Bronchial epithelial cell (primary cell): ENCODE data around the gene FBXW4. TPM values are rescaled to one million over a fixed set of nuclear protein-coding genes. Genes with fewer than 3 reads are reported as not detected.

Source experiments
- DNase-seq: peaks from one replicate; pipeline ENCODE4 v3.0.0-alpha.2; 2010; ENCODE audit warnings: low read depth
- FAIRE-seq: peaks from 2 replicates; lab custom pipeline; 2011; peaks lifted over from hg19 to GRCh38; lab: Jason Lieb, UNC
- H3K27me3 ChIP-seq: 2 replicates; pipeline ENCODE4 v1.5.1; 2011; ENCODE audit warnings: low read length; ENCODE audit not compliant: control insufficient read depth, insufficient read depth
- H3K36me3 ChIP-seq: 2 replicates; pipeline ENCODE4 v1.5.1; 2011; ENCODE audit warnings: low read length; ENCODE audit not compliant: control insufficient read depth, insufficient read depth
- H3K4me3 ChIP-seq: 2 replicates; pipeline ENCODE4 v1.5.1; 2011; ENCODE audit warnings: mild to moderate bottlenecking, low read depth, low read length, control low read depth
- CTCF ChIP-seq: IDR thresholded peaks from 2 replicates; pipeline ENCODE4 v1.5.1; 2011; ENCODE audit warnings: mild to moderate bottlenecking, moderate library complexity, low read length, control low read depth, inconsistent platforms; ENCODE audit not compliant: insufficient read depth, severe bottlenecking
- total RNA-seq: library from RNA; depleted of rRNA; stranded (reverse); fragments of >200 nt; gene quantifications from 2 replicates; pipeline ENCODE4 v1.2.1, GENCODE V29; 2014

FBXW4 gene
- total RNA-seq, 1 donor from 2014 or later, result 49.5 TPM

GRCh38 chr10:101576211-101576863 lies 118.6 kb downstream of the FBXW4 start:
- H3K27me3 ChIP-seq, result no peaks in the 10 kb centered on the region
- TF ChIP-seq CTCF, result no peak
- no peak for FAIRE-seq
- DNase-seq, result peak; percentile 42
- H3K4me3 ChIP-seq, result no peak overlapping the region
- peaks cover 3% of the 10 kb centered on the region for H3K36me3 ChIP-seq

- TF ChIP-seq CTCF, result no peak
- H3K27me3 ChIP-seq, result no peaks in the 10 kb centered on the region
- H3K4me3 ChIP-seq, result no peak overlapping the region
- H3K36me3 ChIP-seq, result peaks cover 3% of the 10 kb centered on the region
- peak; percentile 58 for FAIRE-seq
- no peak for DNase-seq
These were observed 119.3 kb downstream of the FBXW4 start for GRCh38 chr10:101575580-101576210.

GRCh38 chr10:101575091-101575490 lies 119.9 kb downstream of the FBXW4 start:
- TF ChIP-seq CTCF, result no peak
- FAIRE-seq, result no peak

GRCh38 chr10:101573885-101574753 lies 120.9 kb downstream of the FBXW4 start:
- FAIRE-seq (no peak), DNase-seq (no peak)
- Histone ChIP-seq H3K4me3 (no peak overlapping the region), H3K36me3 (no peaks in the 10 kb centered on the region), H3K27me3 (peaks cover 3% of the 10 kb centered on the region)
- TF ChIP-seq CTCF, result no peak

More at GRCh38 chr10:101575091-101575490, 119.9 kb downstream of the FBXW4 start:
- no peak for DNase-seq
- no peak overlapping the region for H3K4me3 ChIP-seq
- H3K36me3 ChIP-seq, result no peaks in the 10 kb centered on the region
- H3K27me3 ChIP-seq, result no peaks in the 10 kb centered on the region

GRCh38 chr10:101572785-101573184 lies 122.2 kb downstream of the FBXW4 start:
- Histone ChIP-seq H3K27me3 (peaks cover 3% of the 10 kb centered on the region), H3K36me3 (no peaks in the 10 kb centered on the region), H3K4me3 (no peak overlapping the region)
- TF ChIP-seq CTCF, result no peak
- DNase-seq, result no peak
- no peak for FAIRE-seq
